HepG2 (cell line): Measurements from ENCODE around the gene DLEC1. TPM values are rescaled to one million over a fixed set of nuclear protein-coding genes. Genes with fewer than 3 reads are reported as not detected.

Source experiments
- EP300 ChIP-seq, 3 experiments: sonication (generic) in 1 of 3; formaldehyde crosslinking in 1 of 3; IDR thresholded peaks; 2 replicates each; pipeline versions ENCODE4 v1.5.1 to v1.6.1; 2011 to 2020; ENCODE audit warnings: low read depth in 2 of 3, low read length in 2 of 3, borderline replicate concordance in 1 of 3, improper control_type of control experiment in 1 of 3, mild to moderate bottlenecking in 1 of 3, missing genetic modification reagents in 1 of 3, moderate library complexity in 1 of 3
- GTF3A ChIP-seq: sonication (generic); formaldehyde crosslinking; conservative IDR thresholded peaks from 2 replicates; pipeline ENCODE4 v1.4.0; 2020; ENCODE audit warnings: mild to moderate bottlenecking, missing genetic modification reagents
- MZF1 ChIP-seq: sonication (generic); formaldehyde crosslinking; IDR thresholded peaks from 2 replicates; pipeline ENCODE4 v1.8.1; 2023; ENCODE audit warnings: mild to moderate bottlenecking, missing genetic modification reagents, borderline replicate concordance
- SAP130 ChIP-seq: IDR thresholded peaks from 2 replicates; pipeline ENCODE4 v1.6.1; 2016; ENCODE audit warnings: low read depth
- SP1 ChIP-seq, 2 experiments: fragments of 450-650 bp in 1 of 2; sonication (generic) in 1 of 2; formaldehyde crosslinking in 1 of 2; IDR thresholded peaks; 2 replicates each; pipeline versions ENCODE4 v1.4.0 to v1.6.1; 2016 to 2020; ENCODE audit warnings: missing genetic modification reagents in 1 of 2
- TGIF2 ChIP-seq: IDR thresholded peaks from 2 replicates; pipeline ENCODE4 v1.6.1; 2016; ENCODE audit warnings: control low read depth, missing compliant biosample characterization
- ZFYVE20 ChIP-seq: sonication (generic); formaldehyde crosslinking; IDR thresholded peaks from 2 replicates; pipeline ENCODE4 v1.8.0; 2023; ENCODE audit warnings: low read depth, mild to moderate bottlenecking, moderate library complexity, missing genetic modification reagents, borderline replicate concordance
- ZNF260 ChIP-seq: sonication (generic); formaldehyde crosslinking; IDR thresholded peaks from 2 replicates; pipeline ENCODE4 v1.4.0; 2020; ENCODE audit warnings: missing genetic modification reagents, low read depth, mild to moderate bottlenecking, borderline replicate concordance
- polyA plus RNA-seq, 8 experiments: library from polyadenylated mRNA; depleted of rRNA in 3 of 8; stranded (reverse) in 7 of 8; unstranded in 1 of 8; fragments of >200 nt; fragmentation: Illumina TruSeq in 4 of 8; extraction: Trizol in 4 of 8; gene quantifications; 2 replicates each; pipeline versions ENCODE4 v1.2.1 to v1.2.3, GENCODE V29; 2011 to 2016; ENCODE audit warnings: low read depth in 4 of 8, missing spikeins in 1 of 8, mixed read lengths in 1 of 8; ENCODE audit not compliant: insufficient read depth in 1 of 8
- total RNA-seq, 5 experiments: library from RNA; depleted of rRNA; stranded (reverse); fragments of >200 nt; fragmentation: Illumina TruSeq; extraction: Trizol; gene quantifications; 2 replicates each; pipeline ENCODE4 v1.2.3, GENCODE V29; 2016; ENCODE audit warnings: low read depth in 1 of 5
- TF ChIP-seq, protein P1 (sequence below): sonication (generic); formaldehyde crosslinking; IDR thresholded peaks from 2 replicates; pipeline ENCODE4 v1.9.0; 2021; ENCODE audit warnings: mild to moderate bottlenecking, missing genetic modification reagents
- TF ChIP-seq, protein P2 (sequence below): sonication (generic); formaldehyde crosslinking; IDR thresholded peaks from 2 replicates; pipeline ENCODE4 v1.5.1; 2020; ENCODE audit warnings: mild to moderate bottlenecking, missing genetic modification reagents, borderline replicate concordance

Gene DLEC1
- total and polyA plus RNA-seq, 2 of the 13 experiments (the other 11 are each of a cell fraction or from before 2014, with no cell fraction given) = 0.09 TPM; not detected in 1

- TF ChIP-seq, protein P1, sequence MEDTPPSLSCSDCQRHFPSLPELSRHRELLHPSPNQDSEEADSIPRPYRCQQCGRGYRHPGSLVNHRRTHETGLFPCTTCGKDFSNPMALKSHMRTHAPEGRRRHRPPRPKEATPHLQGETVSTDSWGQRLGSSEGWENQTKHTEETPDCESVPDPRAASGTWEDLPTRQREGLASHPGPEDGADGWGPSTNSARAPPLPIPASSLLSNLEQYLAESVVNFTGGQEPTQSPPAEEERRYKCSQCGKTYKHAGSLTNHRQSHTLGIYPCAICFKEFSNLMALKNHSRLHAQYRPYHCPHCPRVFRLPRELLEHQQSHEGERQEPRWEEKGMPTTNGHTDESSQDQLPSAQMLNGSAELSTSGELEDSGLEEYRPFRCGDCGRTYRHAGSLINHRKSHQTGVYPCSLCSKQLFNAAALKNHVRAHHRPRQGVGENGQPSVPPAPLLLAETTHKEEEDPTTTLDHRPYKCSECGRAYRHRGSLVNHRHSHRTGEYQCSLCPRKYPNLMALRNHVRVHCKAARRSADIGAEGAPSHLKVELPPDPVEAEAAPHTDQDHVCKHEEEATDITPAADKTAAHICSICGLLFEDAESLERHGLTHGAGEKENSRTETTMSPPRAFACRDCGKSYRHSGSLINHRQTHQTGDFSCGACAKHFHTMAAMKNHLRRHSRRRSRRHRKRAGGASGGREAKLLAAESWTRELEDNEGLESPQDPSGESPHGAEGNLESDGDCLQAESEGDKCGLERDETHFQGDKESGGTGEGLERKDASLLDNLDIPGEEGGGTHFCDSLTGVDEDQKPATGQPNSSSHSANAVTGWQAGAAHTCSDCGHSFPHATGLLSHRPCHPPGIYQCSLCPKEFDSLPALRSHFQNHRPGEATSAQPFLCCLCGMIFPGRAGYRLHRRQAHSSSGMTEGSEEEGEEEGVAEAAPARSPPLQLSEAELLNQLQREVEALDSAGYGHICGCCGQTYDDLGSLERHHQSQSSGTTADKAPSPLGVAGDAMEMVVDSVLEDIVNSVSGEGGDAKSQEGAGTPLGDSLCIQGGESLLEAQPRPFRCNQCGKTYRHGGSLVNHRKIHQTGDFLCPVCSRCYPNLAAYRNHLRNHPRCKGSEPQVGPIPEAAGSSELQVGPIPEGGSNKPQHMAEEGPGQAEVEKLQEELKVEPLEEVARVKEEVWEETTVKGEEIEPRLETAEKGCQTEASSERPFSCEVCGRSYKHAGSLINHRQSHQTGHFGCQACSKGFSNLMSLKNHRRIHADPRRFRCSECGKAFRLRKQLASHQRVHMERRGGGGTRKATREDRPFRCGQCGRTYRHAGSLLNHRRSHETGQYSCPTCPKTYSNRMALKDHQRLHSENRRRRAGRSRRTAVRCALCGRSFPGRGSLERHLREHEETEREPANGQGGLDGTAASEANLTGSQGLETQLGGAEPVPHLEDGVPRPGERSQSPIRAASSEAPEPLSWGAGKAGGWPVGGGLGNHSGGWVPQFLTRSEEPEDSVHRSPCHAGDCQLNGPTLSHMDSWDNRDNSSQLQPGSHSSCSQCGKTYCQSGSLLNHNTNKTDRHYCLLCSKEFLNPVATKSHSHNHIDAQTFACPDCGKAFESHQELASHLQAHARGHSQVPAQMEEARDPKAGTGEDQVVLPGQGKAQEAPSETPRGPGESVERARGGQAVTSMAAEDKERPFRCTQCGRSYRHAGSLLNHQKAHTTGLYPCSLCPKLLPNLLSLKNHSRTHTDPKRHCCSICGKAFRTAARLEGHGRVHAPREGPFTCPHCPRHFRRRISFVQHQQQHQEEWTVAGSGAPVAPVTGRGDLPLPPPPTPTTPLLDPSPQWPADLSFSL = no peak
- TF ChIP-seq ZNF260 (CRISPR knock-in tag) = no peak
- TF ChIP-seq TGIF2 = no peak
- no peak for TF ChIP-seq MZF1 (CRISPR knock-in tag)
- TF ChIP-seq GTF3A (CRISPR knock-in tag) = no peak
- TF ChIP-seq EP300 (IDR thresholded peaks at IDR 0.05; ENCODE audit: low read depth in 2 of 2, low read length in 2 of 2) = no peak
- TF ChIP-seq EP300 (CRISPR knock-in tag; IDR thresholded peaks at IDR 0.05; ENCODE audit: borderline replicate concordance) = 0 out of 2 replicates have a peak, but pooled peaks have one; percentile 10
- no peak for TF ChIP-seq SP1 (IDR thresholded peaks at IDR 0.05)
- no peak for TF ChIP-seq SP1 (CRISPR knock-in tag; IDR thresholded peaks at IDR 0.05)
- TF ChIP-seq ZFYVE20 (CRISPR knock-in tag) = no peak
- no peak for TF ChIP-seq SAP130 (CRISPR knock-in tag)
- TF ChIP-seq, protein P2, sequence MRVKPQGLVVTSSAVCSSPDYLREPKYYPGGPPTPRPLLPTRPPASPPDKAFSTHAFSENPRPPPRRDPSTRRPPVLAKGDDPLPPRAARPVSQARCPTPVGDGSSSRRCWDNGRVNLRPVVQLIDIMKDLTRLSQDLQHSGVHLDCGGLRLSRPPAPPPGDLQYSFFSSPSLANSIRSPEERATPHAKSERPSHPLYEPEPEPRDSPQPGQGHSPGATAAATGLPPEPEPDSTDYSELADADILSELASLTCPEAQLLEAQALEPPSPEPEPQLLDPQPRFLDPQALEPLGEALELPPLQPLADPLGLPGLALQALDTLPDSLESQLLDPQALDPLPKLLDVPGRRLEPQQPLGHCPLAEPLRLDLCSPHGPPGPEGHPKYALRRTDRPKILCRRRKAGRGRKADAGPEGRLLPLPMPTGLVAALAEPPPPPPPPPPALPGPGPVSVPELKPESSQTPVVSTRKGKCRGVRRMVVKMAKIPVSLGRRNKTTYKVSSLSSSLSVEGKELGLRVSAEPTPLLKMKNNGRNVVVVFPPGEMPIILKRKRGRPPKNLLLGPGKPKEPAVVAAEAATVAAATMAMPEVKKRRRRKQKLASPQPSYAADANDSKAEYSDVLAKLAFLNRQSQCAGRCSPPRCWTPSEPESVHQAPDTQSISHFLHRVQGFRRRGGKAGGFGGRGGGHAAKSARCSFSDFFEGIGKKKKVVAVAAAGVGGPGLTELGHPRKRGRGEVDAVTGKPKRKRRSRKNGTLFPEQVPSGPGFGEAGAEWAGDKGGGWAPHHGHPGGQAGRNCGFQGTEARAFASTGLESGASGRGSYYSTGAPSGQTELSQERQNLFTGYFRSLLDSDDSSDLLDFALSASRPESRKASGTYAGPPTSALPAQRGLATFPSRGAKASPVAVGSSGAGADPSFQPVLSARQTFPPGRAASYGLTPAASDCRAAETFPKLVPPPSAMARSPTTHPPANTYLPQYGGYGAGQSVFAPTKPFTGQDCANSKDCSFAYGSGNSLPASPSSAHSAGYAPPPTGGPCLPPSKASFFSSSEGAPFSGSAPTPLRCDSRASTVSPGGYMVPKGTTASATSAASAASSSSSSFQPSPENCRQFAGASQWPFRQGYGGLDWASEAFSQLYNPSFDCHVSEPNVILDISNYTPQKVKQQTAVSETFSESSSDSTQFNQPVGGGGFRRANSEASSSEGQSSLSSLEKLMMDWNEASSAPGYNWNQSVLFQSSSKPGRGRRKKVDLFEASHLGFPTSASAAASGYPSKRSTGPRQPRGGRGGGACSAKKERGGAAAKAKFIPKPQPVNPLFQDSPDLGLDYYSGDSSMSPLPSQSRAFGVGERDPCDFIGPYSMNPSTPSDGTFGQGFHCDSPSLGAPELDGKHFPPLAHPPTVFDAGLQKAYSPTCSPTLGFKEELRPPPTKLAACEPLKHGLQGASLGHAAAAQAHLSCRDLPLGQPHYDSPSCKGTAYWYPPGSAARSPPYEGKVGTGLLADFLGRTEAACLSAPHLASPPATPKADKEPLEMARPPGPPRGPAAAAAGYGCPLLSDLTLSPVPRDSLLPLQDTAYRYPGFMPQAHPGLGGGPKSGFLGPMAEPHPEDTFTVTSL (CRISPR knock-in tag) = no peak
Measured at GRCh38 chr3:38131621-38132369, 92.8 kb downstream of the DLEC1 start (continued).
